Esophagus muscularis mucosa (tissue), 4 donors: ENCODE results near the gene NCKAP5. TPM values are rescaled to one million over a fixed set of nuclear protein-coding genes. Genes with fewer than 3 reads are reported as not detected.

Experiments
- DNase-seq: peaks from one replicate; pipeline ENCODE4 v3.0.0-alpha.2; 2017; ENCODE audit errors: extremely low spot score
- H3K27ac ChIP-seq, 4 donors: fragments of 200-600 bp; sonication (generic); replicated peaks in 1 of 4; 1 replicate in 3 of 4; 2 replicates in 1 of 4; pipeline ENCODE4 v1.5.1; 2016 to 2019; ENCODE audit warnings: mild to moderate bottlenecking in 1 of 4
- H3K27me3 ChIP-seq, 4 donors: fragments of 200-600 bp; sonication (generic); one replicate each; pipeline versions ENCODE4 v1.5.1 to v1.6.0; 2016 to 2019
- H3K36me3 ChIP-seq, 4 donors: fragments of 200-600 bp; sonication (generic); one replicate each; pipeline ENCODE4 v1.5.1; 2016 to 2019
- H3K4me1 ChIP-seq, 4 donors: fragments of 200-600 bp; sonication (generic); one replicate each; pipeline ENCODE4 v1.5.1; 2016 to 2019
- H3K4me3 ChIP-seq, 4 donors: fragments of 200-600 bp; sonication (generic); 1 replicate in 2 of 4; 2 replicates in 2 of 4; pipeline ENCODE4 v1.5.1; 2016 to 2019; ENCODE audit warnings: mild to moderate bottlenecking in 4 of 4, moderate library complexity in 1 of 4
- H3K9me3 ChIP-seq, 4 donors: fragments of 200-600 bp; sonication (generic); 1 replicate in 3 of 4; 2 replicates in 1 of 4; pipeline ENCODE4 v1.5.1; 2016 to 2019
- EP300 ChIP-seq: sonication (generic); formaldehyde crosslinking; IDR thresholded peaks from one replicate; pipeline ENCODE4 v1.6.1; 2017; ENCODE audit warnings: antibody characterized with exemption
- POLR2A ChIP-seq: fragments of 450-650 bp; IDR thresholded peaks from one replicate; pipeline ENCODE4 v1.6.1; 2017; ENCODE audit warnings: antibody characterized with exemption, moderate library complexity, mild to moderate bottlenecking, low read depth
- POLR2AphosphoS5 ChIP-seq, 2 donors: sonication (generic); formaldehyde crosslinking; IDR thresholded peaks; one replicate each; pipeline ENCODE4 v1.6.1; 2017; ENCODE audit warnings: antibody characterized with exemption in 2 of 2
- WGBS: methylation state at CpG from one replicate; pipeline ENCODE4 v1.1.5; 2018; 5-methylcytosine and 5-hydroxymethylcytosine counted together
- intact Hi-C: fragments of 100-400 bp; cut with DNase I; formaldehyde crosslinking; loops from one replicate; pipeline ENCODE4 v1.15.1; 2023
- total RNA-seq, 4 donors: library from RNA; depleted of rRNA; stranded (reverse); fragments of >200 nt; gene quantifications; one replicate each; pipeline versions ENCODE4 v1.1.0 to v1.2.1, GENCODE V29; 2016
- TF ChIP-seq, protein P1 (sequence below), 3 experiments: fragments of 200-600 bp in 2 of 3; fragments of 450-650 bp in 1 of 3; sonication (generic) in 2 of 3; IDR thresholded peaks; one replicate each; pipeline ENCODE4 v1.5.1; 2017 to 2019; ENCODE audit warnings: antibody characterized with exemption in 3 of 3, mild to moderate bottlenecking in 2 of 3, moderate library complexity in 1 of 3

Gene NCKAP5
- total RNA-seq, 4 donors from 2014 or later = 0.33 to 1.8 (median 1.0) TPM

DNA sequence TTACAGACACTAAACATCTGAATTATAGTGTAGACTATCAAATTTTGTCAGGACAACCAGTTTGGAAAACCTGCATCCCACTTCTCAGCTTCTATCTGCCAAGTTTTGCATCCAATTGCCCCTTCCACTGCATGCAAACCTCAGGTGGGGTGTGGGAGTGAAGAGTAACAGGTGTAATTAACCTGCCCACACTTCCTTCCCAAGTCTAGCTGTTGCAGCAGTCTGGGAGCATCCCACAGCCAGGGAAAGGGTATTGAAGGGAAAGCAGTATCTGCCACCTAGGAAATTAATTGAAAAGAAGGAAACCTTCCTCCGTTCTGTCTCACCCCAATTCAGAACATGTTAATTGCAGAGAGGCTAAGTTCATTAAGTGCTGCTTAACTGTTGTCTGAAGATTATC is 189.9 kb downstream of the NCKAP5 start:
- no peaks in the 10 kb centered on the region for H3K36me3 ChIP-seq
- peaks cover 0 to 13% (median 3%) of the 10 kb centered on the region in 4 donors for H3K4me1 ChIP-seq
- 77% methylated on average over 1 of the region's 1 CpG for WGBS
- DNase-seq = no peak
- no peak overlapping the region for H3K4me3 ChIP-seq
- no peaks in the 10 kb centered on the region for H3K27me3 ChIP-seq
- no peak overlapping the region for H3K27ac ChIP-seq
- no peak for TF ChIP-seq EP300
- no peak for TF ChIP-seq POLR2A
- TF ChIP-seq POLR2AphosphoS5 (IDR thresholded peaks at IDR 0.05) = no peak
- TF ChIP-seq, protein P1, sequence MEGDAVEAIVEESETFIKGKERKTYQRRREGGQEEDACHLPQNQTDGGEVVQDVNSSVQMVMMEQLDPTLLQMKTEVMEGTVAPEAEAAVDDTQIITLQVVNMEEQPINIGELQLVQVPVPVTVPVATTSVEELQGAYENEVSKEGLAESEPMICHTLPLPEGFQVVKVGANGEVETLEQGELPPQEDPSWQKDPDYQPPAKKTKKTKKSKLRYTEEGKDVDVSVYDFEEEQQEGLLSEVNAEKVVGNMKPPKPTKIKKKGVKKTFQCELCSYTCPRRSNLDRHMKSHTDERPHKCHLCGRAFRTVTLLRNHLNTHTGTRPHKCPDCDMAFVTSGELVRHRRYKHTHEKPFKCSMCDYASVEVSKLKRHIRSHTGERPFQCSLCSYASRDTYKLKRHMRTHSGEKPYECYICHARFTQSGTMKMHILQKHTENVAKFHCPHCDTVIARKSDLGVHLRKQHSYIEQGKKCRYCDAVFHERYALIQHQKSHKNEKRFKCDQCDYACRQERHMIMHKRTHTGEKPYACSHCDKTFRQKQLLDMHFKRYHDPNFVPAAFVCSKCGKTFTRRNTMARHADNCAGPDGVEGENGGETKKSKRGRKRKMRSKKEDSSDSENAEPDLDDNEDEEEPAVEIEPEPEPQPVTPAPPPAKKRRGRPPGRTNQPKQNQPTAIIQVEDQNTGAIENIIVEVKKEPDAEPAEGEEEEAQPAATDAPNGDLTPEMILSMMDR (IDR thresholded peaks at IDR 0.05) = no peak
- no peaks in the 10 kb centered on the region for H3K9me3 ChIP-seq
- intact Hi-C loops = no loop called here

DNA sequence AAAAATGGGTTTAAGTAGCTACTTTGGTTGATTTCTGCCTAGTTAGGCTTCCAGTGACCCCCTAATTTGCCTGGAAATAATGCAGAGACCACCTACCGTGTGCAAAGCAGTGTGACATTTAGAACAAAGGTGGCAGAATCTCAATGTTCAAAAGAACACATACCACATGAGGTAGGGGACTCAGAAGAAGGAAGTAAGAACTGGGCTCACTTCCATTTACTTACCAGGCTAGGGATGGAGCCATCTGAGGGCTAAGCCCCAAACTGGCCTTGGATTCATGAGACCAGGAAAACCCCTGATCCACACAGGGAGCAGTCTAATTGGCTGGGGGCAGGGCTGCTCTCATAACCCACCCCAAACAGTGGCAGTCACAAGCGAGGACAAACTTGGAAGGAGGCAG is 190.7 kb downstream of the NCKAP5 start:
- DNase-seq = no peak
- Histone ChIP-seq H3K27me3 (no peaks in the 10 kb centered on the region), H3K27ac (no peak overlapping the region), H3K36me3 (no peaks in the 10 kb centered on the region), H3K4me1 (peaks cover 0 to 13% (median 3%) of the 10 kb centered on the region in 4 donors), H3K4me3 (no peak overlapping the region), H3K9me3 (no peaks in the 10 kb centered on the region)
- intact Hi-C loops = no loop called here
- TF ChIP-seq EP300 = no peak
- TF ChIP-seq POLR2AphosphoS5 (IDR thresholded peaks at IDR 0.05) = no peak
- TF ChIP-seq, protein P1 (IDR thresholded peaks at IDR 0.05) = no peak
- TF ChIP-seq POLR2A = no peak
- WGBS = 60% methylated on average over 2 of the region's 2 CpGs

DNA sequence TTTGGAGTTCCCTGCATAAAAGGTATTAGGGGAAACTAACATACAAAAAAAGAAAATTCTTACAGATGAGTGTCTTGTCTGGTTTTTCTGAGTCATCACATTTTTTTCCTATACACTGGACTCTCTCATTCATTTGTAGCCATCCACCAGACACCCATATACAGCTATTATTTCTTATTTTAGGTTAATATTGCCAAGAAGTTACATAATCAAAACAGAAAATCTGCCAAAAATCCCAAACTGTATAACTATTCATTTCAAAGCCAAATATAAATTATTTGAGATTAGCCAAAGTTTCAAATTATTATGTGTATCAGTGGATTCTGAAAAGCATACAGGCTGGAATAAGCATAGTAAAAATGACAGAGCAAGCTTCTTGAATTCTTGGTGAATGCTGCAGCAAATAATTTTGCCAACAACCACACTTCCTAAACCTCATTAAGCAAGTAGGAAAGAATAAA is 191.2 kb downstream of the NCKAP5 start:
- H3K36me3 ChIP-seq = no peaks in the 10 kb centered on the region
- no peak for DNase-seq
- H3K4me1 ChIP-seq = peaks cover 0 to 13% (median 3%) of the 10 kb centered on the region in 4 donors
- no peak overlapping the region for H3K27ac ChIP-seq
- no peaks in the 10 kb centered on the region for H3K27me3 ChIP-seq
- intact Hi-C loops = no loop called here
- no peaks in the 10 kb centered on the region for H3K9me3 ChIP-seq
- H3K4me3 ChIP-seq = no peak overlapping the region
- TF ChIP-seq, protein P1 (IDR thresholded peaks at IDR 0.05) = no peak
- TF ChIP-seq EP300 (no peak), POLR2AphosphoS5 (IDR thresholded peaks at IDR 0.05) (no peak), POLR2A (no peak)

DNA sequence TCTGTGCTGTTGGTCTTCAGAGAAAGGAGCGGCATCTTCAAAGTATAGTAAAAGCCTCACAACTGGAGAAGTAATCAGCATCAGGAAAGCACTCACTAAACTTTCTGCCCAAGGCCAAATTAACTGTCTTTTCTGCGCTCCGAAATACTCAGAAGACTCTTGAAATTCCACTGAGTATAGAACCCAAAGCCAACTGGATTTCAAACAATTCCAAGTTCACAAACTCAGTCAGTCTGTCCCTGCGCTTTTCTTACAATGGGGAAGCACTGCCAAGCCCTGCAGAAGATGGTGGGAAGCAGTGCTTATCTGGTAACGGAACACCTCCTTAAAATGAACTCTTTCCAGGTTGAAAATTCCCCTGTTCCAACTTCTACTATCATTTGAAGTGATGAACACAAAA is 193.5 kb downstream of the NCKAP5 start:
- 82% methylated on average over 5 of the region's 5 CpGs for WGBS
- peaks cover 0 to 13% (median 3%) of the 10 kb centered on the region in 4 donors for H3K4me1 ChIP-seq
- no peaks in the 10 kb centered on the region for H3K36me3 ChIP-seq
- no peak for DNase-seq
- TF ChIP-seq EP300 = no peak
- TF ChIP-seq POLR2A = no peak
- TF ChIP-seq, protein P1 (IDR thresholded peaks at IDR 0.05) = no peak
- TF ChIP-seq POLR2AphosphoS5 (IDR thresholded peaks at IDR 0.05) = no peak
- no peak overlapping the region for H3K4me3 ChIP-seq
- no peaks in the 10 kb centered on the region for H3K27me3 ChIP-seq
- no peaks in the 10 kb centered on the region for H3K9me3 ChIP-seq
- H3K27ac ChIP-seq = no peak overlapping the region
- intact Hi-C loops = no loop called here

DNA sequence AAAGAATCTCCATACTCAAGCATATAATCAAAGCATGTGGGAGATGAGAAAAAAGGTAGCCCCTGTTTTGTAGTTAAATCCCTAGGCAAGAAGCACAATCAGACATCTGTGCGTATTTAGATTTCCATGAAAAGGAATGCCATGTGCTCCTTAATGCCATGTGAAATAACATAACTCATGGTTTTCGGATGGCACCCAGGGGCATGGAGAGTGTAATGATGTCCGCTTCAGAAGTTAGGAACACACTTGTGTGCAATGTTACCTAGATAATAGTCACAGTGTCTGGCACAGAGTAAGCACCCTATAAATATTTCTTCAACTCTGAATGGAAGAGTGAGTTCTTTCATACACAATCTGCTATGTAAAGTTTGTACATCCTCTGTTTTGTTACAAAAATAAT is 197.0 kb downstream of the NCKAP5 start:
- H3K9me3 ChIP-seq = no peaks in the 10 kb centered on the region
- DNase-seq = no peak
- intact Hi-C loops = no loop called here
- no peaks in the 10 kb centered on the region for H3K27me3 ChIP-seq
- H3K4me1 ChIP-seq = no peaks in the 10 kb centered on the region
- no peak for TF ChIP-seq EP300
- TF ChIP-seq POLR2A = no peak
- TF ChIP-seq POLR2AphosphoS5 (IDR thresholded peaks at IDR 0.05) = no peak
- TF ChIP-seq, protein P1 (IDR thresholded peaks at IDR 0.05) = no peak
- no peak overlapping the region for H3K4me3 ChIP-seq
- 100% methylated on average over 3 of the region's 3 CpGs for WGBS
- H3K27ac ChIP-seq = no peak overlapping the region
- no peaks in the 10 kb centered on the region for H3K36me3 ChIP-seq
